SK-N-MC (cell line): ENCODE measurements around the gene PCED1A.

Source experiments
- EZH2 ChIP-seq: fragments of 200-600 bp; sonication (generic); IDR thresholded peaks from one replicate; pipeline ENCODE4 v1.6.1; 2017; ENCODE audit warnings: antibody characterized with exemption
- POLR2AphosphoS5 ChIP-seq: IDR thresholded peaks from 2 replicates; pipeline ENCODE4 v1.6.1; 2012; ENCODE audit warnings: mild to moderate bottlenecking, low read depth, low read length, borderline replicate concordance

DNA sequence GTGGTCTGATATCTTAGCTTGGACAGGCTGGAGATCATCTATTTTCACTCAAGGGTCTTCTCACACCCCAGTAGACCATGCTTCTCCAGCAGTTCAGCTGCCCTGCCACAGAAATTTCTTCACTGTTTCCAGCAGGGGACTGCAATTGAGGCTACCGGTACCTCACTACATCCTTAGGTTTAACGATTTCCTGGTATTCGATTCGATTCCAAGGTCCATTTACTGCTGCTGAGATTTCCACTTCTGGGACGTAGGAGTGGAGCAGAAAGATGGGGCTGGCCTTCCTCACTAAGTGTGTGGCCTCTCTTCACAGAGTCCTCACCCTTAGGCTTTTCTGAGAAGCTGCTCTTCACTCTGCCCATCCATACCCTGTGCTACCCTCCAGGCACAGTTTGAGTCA, 6.2 kb upstream of the PCED1A start:
- no peak for TF ChIP-seq POLR2AphosphoS5
- no peak for TF ChIP-seq EZH2
